ENCODE data around the gene CAMSAP1.

Gene CAMSAP1

GRCh38 chr9:135788576-135789300, 118.6 kb downstream of the CAMSAP1 start:
- DNase-seq = no peak

GRCh38 chr9:135787776-135788575, 119.4 kb downstream of the CAMSAP1 start:
- no peak for DNase-seq

- DNase-seq = no peak
Measured at GRCh38 chr9:135787317-135787716, 120.0 kb downstream of the CAMSAP1 start.

- no peak for DNase-seq
Measured at GRCh38 chr9:135786146-135786690, 121.1 kb downstream of the CAMSAP1 start.

- DNase-seq = no peak
Measured at GRCh38 chr9:135785013-135785575, 122.3 kb downstream of the CAMSAP1 start.

- no peak for DNase-seq
Measured at GRCh38 chr9:135783540-135784245, 123.7 kb downstream of the CAMSAP1 start.

- DNase-seq = no peak
Measured at GRCh38 chr9:135782946-135783345, 124.4 kb downstream of the CAMSAP1 start.

GRCh38 chr9:135780626-135781025, 126.7 kb downstream of the CAMSAP1 start:
- DNase-seq = no peak

GRCh38 chr9:135780086-135780485, 127.3 kb downstream of the CAMSAP1 start:
- no peak for DNase-seq

- no peak for DNase-seq
Measured at GRCh38 chr9:135779571-135779970, 127.8 kb downstream of the CAMSAP1 start.

- DNase-seq = no peak
Measured at GRCh38 chr9:135778421-135778820, 128.9 kb downstream of the CAMSAP1 start.

GRCh38 chr9:135777623-135778177, 129.6 kb downstream of the CAMSAP1 start:
- DNase-seq = no peak

GRCh38 chr9:135776893-135777622, 130.3 kb downstream of the CAMSAP1 start:
- DNase-seq = no peak

- no peak for DNase-seq
Measured at GRCh38 chr9:135775911-135776310, 131.4 kb downstream of the CAMSAP1 start.

GRCh38 chr9:135774794-135775525, 132.4 kb downstream of the CAMSAP1 start:
- no peak for DNase-seq

GRCh38 chr9:135774239-135774747, 133.1 kb downstream of the CAMSAP1 start:
- no peak for DNase-seq

- no peak for DNase-seq
Measured at GRCh38 chr9:135773530-135774238, 133.7 kb downstream of the CAMSAP1 start.

GRCh38 chr9:135772702-135773493, 134.4 kb downstream of the CAMSAP1 start:
- DNase-seq = no peak

GRCh38 chr9:135772056-135772646, 135.2 kb downstream of the CAMSAP1 start:
- DNase-seq = no peak

Measured in NCI-H1092 (cell line).